AG08396 (cell line): ENCODE results near the gene SLC66A3.

Experiments
- DNase-seq: peaks from one replicate; pipeline ENCODE4 v3.0.0; 2012; ENCODE audit warnings: low spot score, mixed read lengths

The SLC66A3 gene

GRCh38 chr2:11214770-11215169 is 59.5 kb downstream of the SLC66A3 start:
- no peak for DNase-seq

GRCh38 chr2:11215407-11215806 is 60.1 kb downstream of the SLC66A3 start:
- DNase-seq, result no peak

DNA sequence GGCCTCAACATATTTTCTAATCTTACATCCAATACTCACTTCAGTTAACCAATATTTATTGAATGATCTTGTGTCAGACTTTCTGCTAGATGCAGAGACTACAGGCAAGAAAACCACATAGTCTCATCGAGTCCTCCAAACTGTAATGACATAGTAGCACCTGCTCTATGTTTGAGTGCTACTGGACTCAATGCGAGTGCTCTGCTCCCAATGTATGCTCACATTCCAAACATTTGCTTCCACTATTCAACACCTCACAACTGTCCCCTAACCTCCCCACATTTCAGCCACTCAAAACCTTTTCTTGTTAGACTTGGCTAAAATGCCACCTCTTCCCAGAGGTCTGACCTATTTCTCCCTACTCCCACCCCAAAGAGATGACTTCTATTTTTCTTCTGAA is 65.2 kb downstream of the SLC66A3 start:
- no peak for DNase-seq

- DNase-seq, result no peak
These were observed 67.6 kb downstream of the SLC66A3 start for GRCh38 chr2:11222845-11223244.

DNA sequence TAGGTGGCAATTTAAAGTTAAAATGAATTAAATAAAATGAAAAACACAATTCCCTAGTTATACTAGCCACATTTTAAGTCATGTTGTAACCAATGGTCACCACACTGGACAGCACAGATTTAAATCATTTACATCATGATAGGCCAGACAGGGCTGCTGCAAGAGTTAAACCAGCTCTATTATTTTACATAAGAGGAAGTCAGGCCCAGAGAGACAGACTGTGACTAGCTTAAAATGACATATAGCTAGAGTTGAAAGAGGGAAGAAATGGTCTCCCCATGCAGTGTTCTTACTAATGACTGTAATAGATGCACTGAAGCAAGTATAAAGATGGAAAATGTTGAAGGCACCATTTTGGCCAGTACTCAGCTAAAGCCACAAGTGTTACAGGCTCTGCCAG is 69.6 kb downstream of the SLC66A3 start:
- no peak for DNase-seq

DNA sequence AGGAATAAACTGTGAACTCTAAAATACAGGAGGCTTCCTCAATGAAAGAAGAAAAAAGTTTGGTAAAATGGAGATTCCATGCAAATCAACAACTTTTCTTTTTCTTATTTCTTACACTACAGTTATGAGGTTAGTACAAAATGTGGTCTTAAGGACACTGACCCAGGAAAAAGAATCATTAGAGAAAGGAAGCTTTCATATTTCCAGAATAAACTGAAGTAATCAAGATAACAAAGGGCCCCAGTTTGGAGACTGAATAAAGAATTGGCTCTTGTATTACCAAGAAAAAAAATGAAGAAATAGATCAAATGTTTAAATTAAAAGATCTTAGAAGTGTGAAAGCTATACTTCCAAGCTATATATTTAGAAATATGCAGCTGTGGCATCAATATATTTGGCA is 72.3 kb downstream of the SLC66A3 start:
- no peak for DNase-seq
